Immature natural killer cell (primary cell): ENCODE measurements around the gene PFKFB4. TPM values are rescaled to one million over a fixed set of nuclear protein-coding genes. Genes with fewer than 3 reads are reported as not detected.
A peak's percentile ranks its signal among the peaks of the same experiment; 100 is the strongest.
"Not testable (repeated sequence)": the region's sequence is repeated elsewhere in the genome, so short reads cannot be mapped to it uniquely, and the experiment has no call there.

ENCODE experiments used
- DNase-seq, 3 donors: peaks; one replicate each; pipeline ENCODE4 v3.0.0; 2022; ENCODE audit warnings: mixed read lengths in 1 of 3
- H3K27ac Mint-ChIP-seq, 6 donors: one replicate each; pipeline ENCODE4 v1.8.0; 2020; ENCODE audit warnings: mixed read lengths in 6 of 6, mild to moderate bottlenecking in 5 of 6, inconsistent platforms in 4 of 6, moderate library complexity in 3 of 6
- H3K27me3 Mint-ChIP-seq, 3 donors: one replicate each; pipeline ENCODE4 v1.8.0; 2020 to 2021; ENCODE audit warnings: low read depth in 3 of 3, mild to moderate bottlenecking in 3 of 3, mixed read lengths in 3 of 3, moderate library complexity in 3 of 3, inconsistent platforms in 1 of 3
- H3K36me3 Mint-ChIP-seq, 3 donors: one replicate each; pipeline ENCODE4 v1.8.0; 2020; ENCODE audit warnings: mixed read lengths in 3 of 3, inconsistent platforms in 2 of 3, mild to moderate bottlenecking in 2 of 3
- H3K4me1 Mint-ChIP-seq, 2 donors: one replicate each; pipeline ENCODE4 v1.8.0; 2020; ENCODE audit warnings: inconsistent platforms in 2 of 2, mild to moderate bottlenecking in 2 of 2, mixed read lengths in 2 of 2, moderate library complexity in 1 of 2
- H3K4me3 Mint-ChIP-seq, 5 donors: one replicate each; pipeline ENCODE4 v1.8.0; 2020; ENCODE audit warnings: mild to moderate bottlenecking in 5 of 5, mixed read lengths in 5 of 5, inconsistent platforms in 3 of 5, moderate library complexity in 3 of 5
- H3K9me3 Mint-ChIP-seq, 6 donors: one replicate each; pipeline ENCODE4 v1.8.0; 2020; ENCODE audit warnings: mild to moderate bottlenecking in 6 of 6, mixed read lengths in 6 of 6, inconsistent platforms in 4 of 6, moderate library complexity in 3 of 6
- polyA plus RNA-seq, 3 donors: library from polyadenylated mRNA; unstranded; fragments of 300-500 nt; fragmentation: Illumina TruSeq; gene quantifications; one replicate each; pipeline ENCODE4 v1.2.3, GENCODE V29; 2021

PFKFB4 gene
- polyA plus RNA-seq, 3 donors from 2014 or later: 0.17 to 0.78 TPM; not detected in 1

DNA sequence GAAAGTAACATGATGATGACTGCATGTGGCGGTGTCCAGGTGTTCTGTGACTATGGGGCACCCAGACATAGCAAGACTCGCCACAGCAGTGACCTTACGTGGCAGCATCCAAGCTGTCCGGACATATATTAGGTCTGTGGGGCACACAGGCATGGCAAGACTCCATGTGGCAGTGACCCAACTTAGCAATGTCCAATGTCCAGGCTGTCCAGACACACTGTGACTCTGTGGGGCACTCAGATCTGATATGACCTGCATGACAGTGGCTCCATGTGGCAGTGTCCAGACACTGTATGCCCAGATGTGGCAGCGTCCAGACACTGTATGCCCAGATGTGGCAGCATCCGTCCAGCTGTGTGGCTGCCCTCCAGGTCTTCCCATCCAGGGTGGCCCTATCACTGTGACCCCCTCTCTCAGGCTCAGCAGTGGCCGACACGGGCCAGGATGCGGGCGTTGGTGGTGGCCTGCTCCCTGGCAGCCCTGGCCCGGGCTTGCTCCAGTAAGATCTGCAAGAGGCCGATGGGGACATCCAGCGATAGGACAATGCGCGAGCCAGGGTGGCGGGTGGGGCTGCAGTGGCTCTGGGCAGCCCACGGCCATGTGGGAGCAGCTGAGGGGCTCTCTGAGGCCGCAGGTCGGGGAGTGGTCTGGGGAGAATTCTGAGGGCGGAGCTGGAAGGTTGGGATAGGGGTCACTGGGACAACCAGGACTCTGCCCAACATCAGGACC is 5.9 kb upstream of the PFKFB4 start:
- peak overlapping the region in 4 of 6 donors; percentile 74 to 91 (median 80) for H3K27ac Mint-ChIP-seq
- no peak for DNase-seq

DNA sequence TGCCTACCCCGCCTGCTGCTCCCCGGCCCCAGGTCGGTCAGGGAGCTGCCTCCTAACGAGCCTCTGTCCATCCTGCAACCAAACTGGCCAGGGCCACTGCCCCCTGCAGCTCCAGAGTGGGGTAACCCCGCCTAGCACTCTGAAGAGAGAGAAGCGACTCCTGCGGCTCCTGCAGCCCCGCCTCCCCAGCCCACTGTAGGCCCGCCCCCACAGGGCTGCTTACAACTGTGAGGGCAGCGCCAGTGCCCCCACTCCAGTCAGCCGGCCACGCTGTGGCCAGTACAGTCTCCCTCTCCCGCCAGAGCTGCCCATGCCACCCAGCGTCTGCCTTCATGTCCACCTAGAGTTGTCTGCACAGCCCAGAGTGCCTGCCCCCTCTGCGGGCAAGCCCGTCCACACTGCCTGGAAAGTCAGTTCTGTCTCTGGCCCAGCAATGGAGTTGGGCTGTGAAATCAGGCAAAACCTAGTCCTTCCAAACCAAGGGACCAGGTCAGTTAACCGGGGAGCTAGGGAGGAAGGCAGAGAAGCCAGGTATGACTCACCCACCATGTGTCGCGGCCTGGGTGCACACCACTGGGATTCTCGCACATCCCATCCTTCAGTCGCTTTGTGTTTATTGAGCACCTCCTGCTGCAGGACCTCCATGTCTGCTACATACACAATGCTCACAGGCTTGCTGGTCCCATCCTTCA is 4.6 kb upstream of the PFKFB4 start:
- no peak overlapping the region for H3K4me3 Mint-ChIP-seq
- H3K27me3 Mint-ChIP-seq: peaks cover 2 to 7% (median 5%) of the 10 kb centered on the region in 3 donors
- no peak overlapping the region for H3K27ac Mint-ChIP-seq
- DNase-seq: no peak
- H3K9me3 Mint-ChIP-seq: no peaks in the 10 kb centered on the region
- H3K4me1 Mint-ChIP-seq: peaks cover 27 to 32% of the 10 kb centered on the region in 2 donors
- H3K36me3 Mint-ChIP-seq: no peaks in the 10 kb centered on the region

More for the DNA sequence above, 5.9 kb upstream of the PFKFB4 start:
- Mint-ChIP-seq H3K4me3 (no peak overlapping the region), H3K4me1 (peaks cover 27 to 29% of the 10 kb centered on the region in 2 donors), H3K36me3 (no peaks in the 10 kb centered on the region), H3K27me3 (peaks cover 0 to 5% (median 2%) of the 10 kb centered on the region in 3 donors), H3K9me3 (no peaks in the 10 kb centered on the region)

DNA sequence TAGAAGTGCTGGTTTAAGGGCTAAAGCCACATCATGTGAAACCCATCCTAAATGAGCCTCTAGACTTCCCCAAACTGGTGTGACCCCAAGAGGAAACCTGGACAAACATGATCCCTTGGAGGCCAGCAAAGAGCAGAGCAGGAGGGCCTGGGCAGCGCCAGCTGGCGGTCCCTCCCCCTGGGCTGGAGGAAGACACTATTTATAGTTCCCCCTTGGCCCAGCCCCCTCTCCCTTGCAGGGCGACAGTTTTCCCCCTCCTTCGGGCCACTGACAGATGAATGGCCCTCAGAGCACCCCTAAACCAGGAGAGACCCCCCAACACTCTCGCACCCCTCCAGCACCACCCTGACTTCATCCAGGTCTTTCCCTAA is 4.0 kb upstream of the PFKFB4 start:
- Mint-ChIP-seq H3K27ac (no peak overlapping the region), H3K9me3 (no peaks in the 10 kb centered on the region)

DNA sequence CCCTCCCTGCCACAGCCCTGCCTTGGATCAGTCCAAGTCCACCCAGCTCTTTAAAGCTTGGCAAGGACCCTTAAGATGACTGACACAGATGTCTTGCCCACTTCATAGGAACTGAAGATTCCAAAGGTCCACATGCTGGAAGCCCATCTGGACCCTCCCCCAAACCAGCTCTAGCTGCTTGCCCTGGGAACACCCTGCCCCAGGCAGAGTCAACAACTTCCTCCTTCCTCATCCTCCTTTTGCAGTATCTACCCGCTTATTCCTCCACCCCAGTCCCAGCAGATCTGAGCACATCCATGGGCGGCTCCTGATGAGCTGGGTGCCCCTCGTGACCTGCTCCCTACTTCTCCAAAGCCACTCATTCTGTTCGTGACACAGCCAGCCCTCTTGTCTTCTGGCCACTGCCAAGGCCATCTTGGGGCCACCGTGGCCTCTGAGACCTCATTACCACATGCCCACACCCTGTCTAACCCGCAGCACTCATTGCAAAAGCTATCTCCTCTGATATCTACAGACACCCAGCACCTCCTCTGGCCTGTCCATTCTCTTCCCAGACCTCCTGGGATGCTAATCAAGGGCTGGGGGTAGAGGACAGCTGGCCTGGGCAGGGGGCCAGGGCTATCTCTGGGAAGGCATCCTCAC is 2.0 kb upstream of the PFKFB4 start:
- Mint-ChIP-seq H3K4me3 (peak overlapping the region in 4 of 5 donors; percentile 5 to 82 (median 36)), H3K4me1 (peaks cover 19 to 23% of the 10 kb centered on the region in 2 donors), H3K9me3 (no peaks in the 10 kb centered on the region), H3K27ac (peak overlapping the region in 4 of 6 donors; percentile 4 to 65 (median 46)), H3K36me3 (no peaks in the 10 kb centered on the region), H3K27me3 (peaks cover 2 to 5% (median 4%) of the 10 kb centered on the region in 3 donors)
- DNase-seq: no peak

More for the DNA sequence above, 4.0 kb upstream of the PFKFB4 start:
- DNase-seq: no peak
- H3K27me3 Mint-ChIP-seq: peaks cover 2 to 7% (median 5%) of the 10 kb centered on the region in 3 donors
- peaks cover 27 to 33% of the 10 kb centered on the region in 2 donors for H3K4me1 Mint-ChIP-seq
- no peaks in the 10 kb centered on the region for H3K36me3 Mint-ChIP-seq
- peak overlapping the region in 1 of 5 donors; percentile 28 for H3K4me3 Mint-ChIP-seq

DNA sequence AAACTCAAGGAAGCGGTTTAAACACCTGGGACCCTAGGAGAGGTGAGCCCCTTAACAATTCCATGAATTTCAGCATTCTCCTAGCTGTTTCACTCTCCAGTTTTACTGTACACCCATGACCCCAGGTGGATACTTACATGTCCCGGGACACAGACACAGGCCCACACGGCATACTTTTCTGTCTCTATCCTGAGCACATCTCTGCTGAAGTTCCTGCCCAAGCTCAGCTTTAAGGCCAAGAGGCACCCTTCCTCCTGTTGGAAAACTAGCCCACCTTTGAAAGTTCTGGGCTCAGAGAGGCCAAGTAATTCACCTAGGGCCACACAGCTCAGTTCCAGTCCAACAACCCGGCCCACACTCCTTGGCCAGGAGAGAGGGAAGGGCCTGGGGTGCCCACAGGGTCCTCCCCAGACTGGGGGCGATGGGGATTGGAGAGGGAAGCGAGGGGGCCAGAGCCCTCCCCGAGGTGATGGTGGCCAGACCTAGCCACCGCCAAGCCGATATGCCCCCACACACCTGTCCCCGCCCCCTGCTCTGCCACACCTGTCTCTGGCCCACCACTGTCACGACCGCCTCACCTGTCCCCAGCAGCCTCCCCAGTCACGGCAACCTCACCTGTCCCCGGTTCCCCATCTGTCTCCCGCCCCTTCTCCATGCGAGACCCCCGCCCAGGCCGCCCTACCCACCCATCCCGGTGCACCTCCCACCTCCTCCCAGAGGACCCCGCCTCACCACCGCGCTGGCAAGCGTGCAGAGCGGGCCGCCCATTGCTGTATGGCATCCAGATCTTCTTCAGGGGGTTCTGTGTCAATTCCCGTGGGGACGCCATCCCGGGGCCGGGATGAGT is 431 bp downstream of the PFKFB4 start:
- peak overlapping the region; percentile 74 to 84 (median 82) for H3K4me3 Mint-ChIP-seq
- H3K27me3 Mint-ChIP-seq: peaks cover 2 to 4% (median 3%) of the 10 kb centered on the region in 3 donors
- peaks cover 12 to 17% of the 10 kb centered on the region in 2 donors for H3K4me1 Mint-ChIP-seq
- no peaks in the 10 kb centered on the region for H3K9me3 Mint-ChIP-seq
- H3K36me3 Mint-ChIP-seq: no peaks in the 10 kb centered on the region
- no peak for DNase-seq
- peak overlapping the region in 4 of 6 donors; percentile 8 to 79 (median 70) for H3K27ac Mint-ChIP-seq

DNA sequence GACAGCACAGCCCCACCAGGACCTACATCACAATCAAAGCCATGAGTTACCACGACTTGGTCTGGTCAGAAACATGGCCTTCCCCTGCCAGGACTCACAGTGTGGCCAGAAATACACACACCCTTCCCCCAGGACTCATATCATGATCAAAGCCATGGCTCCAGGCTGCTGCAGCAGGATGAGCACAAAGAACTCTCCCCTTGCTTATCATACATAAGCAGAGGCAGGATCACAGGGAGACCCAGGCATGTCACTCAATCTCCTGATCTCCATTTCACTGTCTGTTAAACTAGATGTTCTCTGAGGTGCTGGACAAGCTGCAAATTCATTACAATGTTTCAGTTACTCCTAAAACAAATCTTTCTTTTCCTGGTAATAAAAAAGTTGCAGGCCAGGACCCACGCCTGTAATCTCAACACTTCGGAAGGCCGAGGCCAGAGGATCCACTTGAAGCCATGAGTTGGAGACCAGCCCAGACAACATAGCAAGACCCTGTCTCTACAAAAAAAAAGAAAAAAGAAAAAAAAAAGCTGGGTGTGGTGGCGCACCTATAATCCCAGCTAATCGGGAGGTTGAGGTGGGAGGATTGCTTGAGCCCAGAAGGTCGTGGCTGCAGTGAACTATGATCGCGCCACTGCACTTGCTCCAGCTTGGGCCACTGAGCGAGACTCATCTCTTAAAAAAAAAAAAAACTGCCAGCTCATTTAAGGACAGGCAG is 1.2 kb downstream of the PFKFB4 start:
- Mint-ChIP-seq H3K36me3 (no peaks in the 10 kb centered on the region), H3K27me3 (peaks cover 2 to 5% (median 2%) of the 10 kb centered on the region in 3 donors), H3K4me3 (peak overlapping the region; percentile 46 to 82 (median 80)), H3K9me3 (no peaks in the 10 kb centered on the region), H3K27ac (peak overlapping the region in 1 of 6 donors; percentile 62), H3K4me1 (peaks cover 12 to 14% of the 10 kb centered on the region in 2 donors)
- DNase-seq: no peak

DNA sequence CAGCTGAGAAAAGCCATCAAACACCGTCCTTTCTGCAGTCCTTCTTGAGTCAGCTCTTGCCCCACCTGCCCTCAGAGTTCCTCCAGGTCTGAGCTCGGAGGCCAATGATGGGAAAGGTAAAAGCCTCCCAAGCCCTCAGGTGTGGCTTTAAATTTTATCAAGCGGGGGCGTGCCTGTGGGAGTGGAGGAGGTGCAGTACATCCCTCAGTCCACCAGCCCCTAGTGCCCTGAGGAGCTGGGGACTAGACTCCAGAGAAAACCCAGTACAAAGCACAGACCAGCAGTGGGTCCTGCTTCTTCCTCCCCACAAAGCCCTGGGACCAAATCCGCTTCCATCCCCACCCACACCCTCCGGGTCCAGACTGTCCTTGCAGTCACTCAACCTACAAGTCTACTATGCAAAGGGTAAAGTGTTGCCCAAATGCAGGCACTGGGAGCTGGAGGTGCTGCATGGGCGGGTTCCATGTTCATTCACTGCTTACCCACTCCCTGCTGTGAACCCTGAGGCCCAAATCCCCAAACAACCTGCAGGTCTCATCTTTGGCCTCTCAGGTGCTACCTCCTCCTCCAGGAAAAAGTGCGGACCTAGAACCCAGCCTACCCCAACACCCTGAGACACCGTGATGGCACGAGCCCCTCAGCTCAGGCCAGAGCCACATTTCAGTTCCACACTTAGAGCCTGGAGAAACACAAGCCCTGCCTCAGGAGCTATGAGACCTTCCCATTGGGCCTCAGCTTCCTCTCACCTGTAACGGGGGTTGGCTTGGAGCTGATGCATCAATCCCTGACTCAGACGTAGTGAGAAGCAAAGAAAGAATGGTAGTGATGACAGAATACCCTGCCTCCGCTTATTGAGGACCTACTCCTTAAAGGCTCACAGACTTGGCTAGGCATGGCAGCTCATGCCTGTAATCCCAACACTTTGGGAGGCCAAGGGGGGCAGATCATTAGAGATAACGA is 2.4 kb downstream of the PFKFB4 start:
- Mint-ChIP-seq H3K9me3 (no peaks in the 10 kb centered on the region), H3K27ac (no peak overlapping the region), H3K4me3 (peak overlapping the region in 1 of 5 donors; percentile 10), H3K36me3 (no peaks in the 10 kb centered on the region), H3K4me1 (peaks cover 12% of the 10 kb centered on the region in 2 donors), H3K27me3 (peaks cover 2 to 6% (median 2%) of the 10 kb centered on the region in 3 donors)
- no peak for DNase-seq

DNA sequence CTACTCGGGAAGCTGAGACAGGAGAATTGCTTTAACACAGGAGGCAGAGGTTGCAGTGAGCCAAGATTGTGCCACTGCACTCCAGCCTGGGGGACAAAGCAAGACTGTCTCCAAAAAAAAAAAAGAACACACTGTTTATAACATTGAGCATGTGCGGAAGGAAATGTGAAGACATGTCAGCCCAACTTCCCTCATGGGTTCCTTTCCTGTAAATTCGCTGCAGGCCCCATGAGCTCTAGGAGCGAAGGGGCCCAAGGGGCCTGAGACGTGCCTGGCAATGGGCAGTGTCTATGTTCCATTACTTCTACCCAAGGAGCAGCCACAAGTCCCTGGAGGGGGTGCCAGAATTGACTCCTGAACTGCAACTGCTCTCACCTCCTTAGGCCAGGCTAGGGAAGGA is 3.2 kb downstream of the PFKFB4 start:
- no peaks in the 10 kb centered on the region for H3K9me3 Mint-ChIP-seq
- H3K4me3 Mint-ChIP-seq: no peak overlapping the region
- no peak for DNase-seq
- peaks cover 6 to 10% of the 10 kb centered on the region in 2 donors for H3K4me1 Mint-ChIP-seq
- peaks cover 2 to 6% (median 2%) of the 10 kb centered on the region in 3 donors for H3K27me3 Mint-ChIP-seq
- H3K27ac Mint-ChIP-seq: no peak overlapping the region
- no peaks in the 10 kb centered on the region for H3K36me3 Mint-ChIP-seq

DNA sequence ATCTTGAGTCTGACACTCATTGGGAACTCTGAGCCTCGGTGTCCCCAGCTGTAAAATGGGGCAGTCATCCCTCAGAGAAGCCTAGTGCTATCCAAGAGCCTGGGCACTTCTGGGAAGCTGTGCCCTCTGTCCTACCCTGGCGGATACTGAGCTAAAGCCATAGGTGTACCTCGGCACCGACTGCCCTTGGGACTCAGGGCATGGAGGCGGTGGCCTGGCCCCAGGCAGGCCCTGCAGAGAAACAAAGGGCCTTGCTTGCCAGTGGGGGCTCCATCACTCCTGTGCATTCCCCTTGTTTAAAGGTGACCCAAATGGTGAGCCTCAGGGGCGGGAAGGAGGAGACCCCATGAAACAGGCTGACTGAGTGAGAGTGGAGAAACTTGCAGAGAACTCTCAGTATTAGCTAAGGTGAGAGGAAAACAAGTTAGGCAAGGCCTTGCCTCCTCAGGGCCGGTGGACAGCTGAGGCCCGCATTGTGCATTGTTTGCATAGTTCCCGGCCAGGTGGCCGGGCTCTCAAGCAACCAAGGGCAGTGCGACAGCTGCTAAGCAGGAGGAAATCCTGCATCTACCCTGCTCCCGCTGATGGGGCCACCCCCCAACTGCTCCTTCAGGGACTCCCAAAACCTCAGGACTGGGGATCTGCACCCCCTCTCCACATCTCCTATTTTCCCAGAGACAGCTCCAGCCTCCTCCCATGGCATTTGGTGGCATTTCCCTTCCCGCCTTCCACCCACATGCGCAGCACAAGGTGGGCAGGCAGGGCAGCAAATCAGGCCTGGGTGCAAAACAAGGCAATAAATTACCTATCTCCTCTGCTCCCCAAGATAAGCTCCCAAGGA is 4.3 kb downstream of the PFKFB4 start:
- no peak for DNase-seq
- no peak overlapping the region for H3K27ac Mint-ChIP-seq

DNA sequence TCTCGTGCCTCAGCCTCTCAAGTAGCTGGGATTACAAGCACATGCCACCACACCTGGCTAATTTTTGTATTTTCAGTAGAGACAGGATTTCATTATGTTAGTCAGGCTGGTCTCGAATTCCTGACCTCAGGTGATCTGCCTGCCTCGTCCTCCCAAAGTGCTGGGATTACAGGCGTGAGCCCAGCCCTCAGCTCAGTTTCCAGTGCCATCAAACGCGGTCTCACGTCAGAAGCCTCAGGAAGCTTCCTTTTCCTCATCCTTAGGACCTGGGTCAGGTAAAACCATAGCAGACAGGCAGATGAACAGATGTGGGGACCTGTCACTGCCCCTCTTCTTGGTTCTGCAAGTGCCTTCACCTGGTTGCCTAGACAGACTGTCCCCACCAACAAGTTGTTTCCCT is 5.0 kb downstream of the PFKFB4 start:
- H3K4me1 Mint-ChIP-seq, H3K27ac Mint-ChIP-seq, H3K4me3 Mint-ChIP-seq, H3K27me3 Mint-ChIP-seq, H3K36me3 Mint-ChIP-seq, DNase-seq, H3K9me3 Mint-ChIP-seq: not testable (repeated sequence)

More for the DNA sequence above, 4.3 kb downstream of the PFKFB4 start:
- no peaks in the 10 kb centered on the region for H3K9me3 Mint-ChIP-seq
- H3K36me3 Mint-ChIP-seq: no peaks in the 10 kb centered on the region
- no peak overlapping the region for H3K4me3 Mint-ChIP-seq
- peaks cover 0 to 7% of the 10 kb centered on the region in 2 donors for H3K4me1 Mint-ChIP-seq
- peaks cover 2 to 6% (median 2%) of the 10 kb centered on the region in 3 donors for H3K27me3 Mint-ChIP-seq
